ENCODE results near the gene PPP1R2. TPM values are rescaled to one million over a fixed set of nuclear protein-coding genes. Genes with fewer than 3 reads are reported as not detected.

Gene PPP1R2
- total RNA-seq, 1 donor: 203 TPM

DNA sequence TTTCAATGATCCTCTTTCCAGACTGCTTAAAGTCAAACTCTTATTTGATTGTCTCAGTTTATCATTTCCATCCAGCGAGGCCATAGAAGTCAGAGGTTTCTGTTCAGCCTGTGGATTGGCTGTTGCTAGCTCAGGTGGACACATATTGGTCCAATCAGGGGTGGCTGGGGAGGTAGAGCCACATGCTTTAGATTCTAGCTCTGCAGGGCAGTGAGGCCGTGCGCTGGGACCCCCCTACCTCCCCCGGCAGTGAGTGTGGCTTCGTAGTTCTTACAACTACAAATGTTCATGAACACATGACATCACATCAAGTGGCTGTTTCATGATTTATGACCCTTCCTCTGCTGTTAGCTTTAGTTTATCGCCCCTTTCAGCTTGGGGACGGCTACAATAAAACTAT lies 22.6 kb upstream of the PPP1R2 start:
- no peak overlapping the region for H3K27ac ChIP-seq (ENCODE audit: low read depth, low read length)
- H4K20me1 ChIP-seq (ENCODE audit: insufficient read depth, low read length): no peaks in the 10 kb centered on the region
- no peak for DNase-seq (ENCODE audit: insufficient read length, low spot score, missing footprints)
- H2AFZ ChIP-seq (ENCODE audit: low read length): no peak overlapping the region
- H3K4me3 ChIP-seq (ENCODE audit: insufficient read depth, low read length): no peak overlapping the region
- no peaks in the 10 kb centered on the region for H3K79me2 ChIP-seq (ENCODE audit: insufficient read depth, low read length)
- no peaks in the 10 kb centered on the region for H3K9me3 ChIP-seq (ENCODE audit: low read depth, low read length)
- no peaks in the 10 kb centered on the region for H3K36me3 ChIP-seq (ENCODE audit: insufficient read depth, low read length)
- H3K4me2 ChIP-seq (ENCODE audit: insufficient read depth, low read length): no peak overlapping the region
- peaks cover 6% of the 10 kb centered on the region for H3K27me3 ChIP-seq (ENCODE audit: insufficient read depth, low read length)
- TF ChIP-seq, protein P1, sequence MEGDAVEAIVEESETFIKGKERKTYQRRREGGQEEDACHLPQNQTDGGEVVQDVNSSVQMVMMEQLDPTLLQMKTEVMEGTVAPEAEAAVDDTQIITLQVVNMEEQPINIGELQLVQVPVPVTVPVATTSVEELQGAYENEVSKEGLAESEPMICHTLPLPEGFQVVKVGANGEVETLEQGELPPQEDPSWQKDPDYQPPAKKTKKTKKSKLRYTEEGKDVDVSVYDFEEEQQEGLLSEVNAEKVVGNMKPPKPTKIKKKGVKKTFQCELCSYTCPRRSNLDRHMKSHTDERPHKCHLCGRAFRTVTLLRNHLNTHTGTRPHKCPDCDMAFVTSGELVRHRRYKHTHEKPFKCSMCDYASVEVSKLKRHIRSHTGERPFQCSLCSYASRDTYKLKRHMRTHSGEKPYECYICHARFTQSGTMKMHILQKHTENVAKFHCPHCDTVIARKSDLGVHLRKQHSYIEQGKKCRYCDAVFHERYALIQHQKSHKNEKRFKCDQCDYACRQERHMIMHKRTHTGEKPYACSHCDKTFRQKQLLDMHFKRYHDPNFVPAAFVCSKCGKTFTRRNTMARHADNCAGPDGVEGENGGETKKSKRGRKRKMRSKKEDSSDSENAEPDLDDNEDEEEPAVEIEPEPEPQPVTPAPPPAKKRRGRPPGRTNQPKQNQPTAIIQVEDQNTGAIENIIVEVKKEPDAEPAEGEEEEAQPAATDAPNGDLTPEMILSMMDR (IDR thresholded peaks at IDR 0.05; ENCODE audit: extremely low read depth, low read depth, low read length): no peak
- no peaks in the 10 kb centered on the region for H3K4me1 ChIP-seq (ENCODE audit: insufficient read depth, low read length)

DNA sequence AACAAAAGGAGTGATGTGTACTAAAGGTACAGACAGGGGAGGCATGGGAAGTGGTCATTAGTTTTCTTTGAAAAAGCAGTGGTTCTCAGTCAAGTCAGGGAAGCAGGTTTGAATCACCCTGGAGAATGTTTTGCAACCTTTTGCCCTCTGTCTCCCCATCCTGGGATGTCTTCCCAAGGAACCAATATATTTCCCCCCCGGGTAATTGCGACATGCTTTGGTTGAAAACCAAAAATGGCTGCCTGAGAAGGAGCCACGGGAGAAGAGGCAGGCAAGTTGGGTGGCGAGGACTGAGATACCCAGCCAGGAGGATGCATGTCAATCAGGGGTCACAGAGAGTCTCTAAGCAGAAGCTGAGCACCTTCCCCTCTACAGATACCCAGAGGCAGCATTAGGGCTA lies 20.2 kb upstream of the PPP1R2 start:
- no peaks in the 10 kb centered on the region for H3K36me3 ChIP-seq (ENCODE audit: insufficient read depth, low read length)
- no peaks in the 10 kb centered on the region for H3K4me1 ChIP-seq (ENCODE audit: insufficient read depth, low read length)
- H3K27me3 ChIP-seq (ENCODE audit: insufficient read depth, low read length): peaks cover 6% of the 10 kb centered on the region
- no peak overlapping the region for H3K4me3 ChIP-seq (ENCODE audit: insufficient read depth, low read length)
- DNase-seq (ENCODE audit: insufficient read length, low spot score, missing footprints): no peak
- no peaks in the 10 kb centered on the region for H4K20me1 ChIP-seq (ENCODE audit: insufficient read depth, low read length)
- no peak overlapping the region for H2AFZ ChIP-seq (ENCODE audit: low read length)
- no peak overlapping the region for H3K27ac ChIP-seq (ENCODE audit: low read depth, low read length)
- H3K9me3 ChIP-seq (ENCODE audit: low read depth, low read length): no peaks in the 10 kb centered on the region
- H3K79me2 ChIP-seq (ENCODE audit: insufficient read depth, low read length): no peaks in the 10 kb centered on the region
- no peak overlapping the region for H3K4me2 ChIP-seq (ENCODE audit: insufficient read depth, low read length)
- TF ChIP-seq, protein P1 (IDR thresholded peaks at IDR 0.05; ENCODE audit: extremely low read depth, low read depth, low read length): no peak

DNA sequence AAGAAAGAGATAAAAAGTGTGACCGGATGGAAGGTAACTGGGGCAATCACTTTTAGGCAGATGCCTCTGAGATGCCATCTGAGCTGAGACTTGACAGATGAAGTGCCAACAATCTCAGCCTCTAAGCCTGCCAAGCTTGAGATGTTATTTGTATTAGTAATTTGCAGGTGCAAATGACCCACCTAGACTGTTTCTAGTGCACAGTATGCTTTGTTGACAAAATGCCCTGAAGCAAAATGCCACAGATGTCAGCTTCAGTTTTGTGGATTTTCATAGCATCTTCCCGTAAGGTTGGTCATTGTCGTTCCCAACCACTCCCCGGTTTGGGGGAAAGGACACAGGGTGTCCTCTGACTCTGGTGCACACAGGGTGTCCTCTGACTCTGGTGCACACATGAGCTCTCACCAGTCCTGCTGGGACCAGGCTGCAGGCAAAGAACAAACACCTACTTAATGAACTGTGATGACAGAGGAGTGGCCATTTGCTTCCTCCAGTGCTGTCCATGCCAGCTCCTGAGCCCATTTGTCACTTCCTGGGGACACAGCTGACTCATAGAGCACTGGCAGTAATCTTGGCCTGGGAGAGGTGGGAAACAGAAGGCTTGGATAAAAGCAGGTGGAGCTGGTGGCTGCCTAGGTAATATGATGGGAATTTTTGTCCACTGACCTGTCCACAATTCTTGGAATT lies 16.7 kb upstream of the PPP1R2 start:
- Histone ChIP-seq H4K20me1 (ENCODE audit: insufficient read depth, low read length) (no peaks in the 10 kb centered on the region), H3K9me3 (ENCODE audit: low read depth, low read length) (no peaks in the 10 kb centered on the region), H3K79me2 (ENCODE audit: insufficient read depth, low read length) (no peaks in the 10 kb centered on the region), H3K27me3 (ENCODE audit: insufficient read depth, low read length) (peaks cover 12% of the 10 kb centered on the region), H3K4me3 (ENCODE audit: insufficient read depth, low read length) (no peak overlapping the region), H2AFZ (ENCODE audit: low read length) (no peak overlapping the region), H3K4me1 (ENCODE audit: insufficient read depth, low read length) (no peaks in the 10 kb centered on the region), H3K36me3 (ENCODE audit: insufficient read depth, low read length) (no peaks in the 10 kb centered on the region), H3K27ac (ENCODE audit: low read depth, low read length) (no peak overlapping the region), H3K4me2 (ENCODE audit: insufficient read depth, low read length) (no peak overlapping the region)
- TF ChIP-seq, protein P1 (IDR thresholded peaks at IDR 0.05; ENCODE audit: extremely low read depth, low read depth, low read length): no peak
- DNase-seq (ENCODE audit: insufficient read length, low spot score, missing footprints): no peak

DNA sequence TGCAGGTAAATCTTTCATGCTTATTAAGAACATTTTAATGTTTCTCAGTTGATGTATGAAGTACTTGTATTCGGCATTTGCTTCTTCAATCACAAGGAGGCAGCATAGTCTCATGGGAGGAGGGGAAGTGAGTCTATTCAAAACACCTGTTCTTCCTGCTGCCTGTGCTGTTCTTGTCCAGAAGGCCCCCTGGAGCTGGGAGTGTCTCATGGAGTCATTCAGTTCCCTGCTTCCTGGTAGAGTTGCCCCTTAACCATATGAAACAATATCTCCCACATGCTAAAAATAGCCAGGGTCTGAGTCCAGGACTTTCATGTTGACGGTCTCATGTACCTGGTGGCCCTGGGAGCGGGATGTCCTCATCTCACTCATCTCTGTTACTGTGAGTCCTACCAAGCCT lies 15.5 kb upstream of the PPP1R2 start:
- H3K4me3 ChIP-seq (ENCODE audit: insufficient read depth, low read length): no peak overlapping the region
- no peak overlapping the region for H2AFZ ChIP-seq (ENCODE audit: low read length)
- no peaks in the 10 kb centered on the region for H3K36me3 ChIP-seq (ENCODE audit: insufficient read depth, low read length)
- no peak for DNase-seq (ENCODE audit: insufficient read length, low spot score, missing footprints)
- no peaks in the 10 kb centered on the region for H3K9me3 ChIP-seq (ENCODE audit: low read depth, low read length)
- H3K4me1 ChIP-seq (ENCODE audit: insufficient read depth, low read length): no peaks in the 10 kb centered on the region
- H3K4me2 ChIP-seq (ENCODE audit: insufficient read depth, low read length): no peak overlapping the region
- H3K27ac ChIP-seq (ENCODE audit: low read depth, low read length): no peak overlapping the region
- TF ChIP-seq, protein P1 (IDR thresholded peaks at IDR 0.05; ENCODE audit: extremely low read depth, low read depth, low read length): no peak
- H3K79me2 ChIP-seq (ENCODE audit: insufficient read depth, low read length): no peaks in the 10 kb centered on the region
- no peaks in the 10 kb centered on the region for H4K20me1 ChIP-seq (ENCODE audit: insufficient read depth, low read length)
- peaks cover 12% of the 10 kb centered on the region for H3K27me3 ChIP-seq (ENCODE audit: insufficient read depth, low read length)
